Stimulated activated CD4-positive, alpha-beta T cell treated with anti-CD3 and anti-CD28 coated beads, Interleukin-4, amount 100 ng/mL, for 48 hours (primary cell): ENCODE results near the gene ABCC4.

Source experiments
- DNase-seq, 2 donors: peaks; one replicate each; pipeline ENCODE4 v3.0.0-alpha.2; 2020; ENCODE audit warnings: low read depth in 2 of 2

The ABCC4 gene

DNA sequence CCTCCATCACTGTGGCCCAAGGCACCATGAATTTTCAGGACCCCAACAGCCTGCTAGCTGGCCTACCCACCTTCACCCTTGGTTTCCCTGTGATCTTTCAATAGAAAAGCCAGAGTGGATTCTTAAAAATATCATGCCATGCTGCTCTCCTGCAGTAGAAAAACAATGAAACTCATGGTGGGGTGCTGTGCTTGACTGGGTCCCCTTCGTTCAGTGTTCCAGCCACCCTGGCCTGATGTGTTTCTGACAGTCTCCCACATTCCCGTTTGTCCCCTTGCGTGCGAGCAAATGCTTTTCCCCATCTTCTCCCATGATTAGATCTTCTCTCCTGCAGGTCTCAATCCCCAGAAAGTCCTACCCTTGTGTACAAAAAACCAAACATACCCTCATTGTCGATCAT, 43.2 kb downstream of the ABCC4 start:
- DNase-seq = no peak

DNA sequence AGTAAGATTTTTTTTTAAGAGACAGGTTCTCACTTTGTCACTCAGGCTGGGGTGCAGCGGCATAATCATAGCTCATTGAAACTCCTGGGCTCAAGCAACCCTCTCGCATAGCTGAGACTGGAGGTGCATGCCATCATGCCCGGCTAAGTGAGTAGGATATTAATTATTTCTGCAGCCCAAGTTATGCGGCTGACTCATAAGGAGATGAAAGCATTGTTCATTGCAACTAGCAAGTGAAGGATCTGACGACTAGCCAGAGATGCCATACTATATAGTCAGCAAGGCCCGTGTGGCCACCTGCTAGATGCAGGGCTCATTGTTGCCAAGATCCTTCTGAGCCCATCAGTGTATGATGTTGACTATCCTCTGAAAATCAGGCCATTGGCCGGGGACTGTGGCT, 45.2 kb downstream of the ABCC4 start:
- no peak for DNase-seq

GRCh38 chr13:95255072-95255732, 46.0 kb downstream of the ABCC4 start:
- DNase-seq = no peak

GRCh38 chr13:95254339-95254738, 46.9 kb downstream of the ABCC4 start:
- DNase-seq = no peak

GRCh38 chr13:95253033-95253432, 48.2 kb downstream of the ABCC4 start:
- DNase-seq = no peak

DNA sequence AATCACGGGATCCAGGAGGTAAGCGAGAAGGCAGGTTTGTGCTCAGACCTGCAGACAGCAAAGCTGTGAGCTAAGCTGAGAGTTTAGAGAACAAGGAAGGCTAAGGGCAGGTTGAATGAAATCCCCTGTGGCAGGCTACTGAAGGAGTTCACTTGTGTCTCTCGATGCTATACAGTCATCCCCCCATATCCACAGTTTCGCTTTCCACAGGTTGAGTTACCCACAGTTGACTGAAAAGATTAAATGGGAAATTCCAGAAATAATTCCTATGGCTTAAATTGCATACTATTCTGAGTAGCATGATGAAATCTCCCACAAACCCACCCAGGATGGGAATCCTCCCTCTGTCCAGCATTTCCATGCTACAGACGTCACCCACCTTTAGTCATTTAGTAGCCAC, 49.6 kb downstream of the ABCC4 start:
- DNase-seq = no peak

DNA sequence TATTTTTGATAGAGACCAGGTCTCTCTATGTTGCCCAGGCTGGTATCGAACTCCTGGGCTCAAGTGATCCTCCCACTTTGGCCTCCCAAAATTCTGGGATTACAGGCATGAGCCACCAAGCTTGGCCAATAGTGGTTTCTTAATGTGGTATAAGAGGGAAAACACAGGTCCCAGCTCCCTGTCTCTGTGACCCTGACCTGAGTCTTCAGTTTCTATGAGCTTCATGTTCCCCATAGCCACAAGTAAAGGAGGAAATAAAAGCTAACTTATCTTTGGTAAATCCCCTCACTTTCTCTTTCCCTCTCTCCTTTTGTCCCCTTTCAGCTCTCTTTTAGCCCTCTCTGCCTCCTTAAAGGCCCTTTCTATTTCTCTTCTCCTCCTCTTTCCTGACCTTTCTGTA, 50.3 kb downstream of the ABCC4 start:
- DNase-seq = no peak

GRCh38 chr13:95248953-95249352, 52.3 kb downstream of the ABCC4 start:
- DNase-seq = no peak

DNA sequence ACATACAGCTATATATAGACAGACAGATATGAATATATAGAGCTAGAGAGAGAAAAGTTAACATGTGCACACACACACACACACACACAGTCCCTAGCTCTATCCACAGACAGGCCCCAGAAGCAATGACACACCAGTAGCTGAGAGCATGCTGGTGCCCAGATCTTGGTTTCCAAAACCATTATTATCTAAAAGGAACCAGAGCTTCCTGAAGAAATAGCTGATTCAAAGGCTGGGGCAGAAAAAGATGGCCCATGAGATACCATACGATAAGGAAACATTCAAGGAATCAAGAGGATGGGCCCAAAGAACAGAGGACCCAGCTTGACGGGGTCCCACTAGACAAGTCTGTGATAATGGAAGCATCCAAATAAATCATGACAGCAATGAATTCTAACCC, 53.4 kb downstream of the ABCC4 start:
- DNase-seq = no peak

GRCh38 chr13:95247171-95247570, 54.1 kb downstream of the ABCC4 start:
- no peak for DNase-seq

GRCh38 chr13:95246292-95247082, 54.8 kb downstream of the ABCC4 start:
- DNase-seq = no peak

- DNase-seq = no peak
These were observed 56.2 kb downstream of the ABCC4 start for GRCh38 chr13:95245071-95245470.

DNA sequence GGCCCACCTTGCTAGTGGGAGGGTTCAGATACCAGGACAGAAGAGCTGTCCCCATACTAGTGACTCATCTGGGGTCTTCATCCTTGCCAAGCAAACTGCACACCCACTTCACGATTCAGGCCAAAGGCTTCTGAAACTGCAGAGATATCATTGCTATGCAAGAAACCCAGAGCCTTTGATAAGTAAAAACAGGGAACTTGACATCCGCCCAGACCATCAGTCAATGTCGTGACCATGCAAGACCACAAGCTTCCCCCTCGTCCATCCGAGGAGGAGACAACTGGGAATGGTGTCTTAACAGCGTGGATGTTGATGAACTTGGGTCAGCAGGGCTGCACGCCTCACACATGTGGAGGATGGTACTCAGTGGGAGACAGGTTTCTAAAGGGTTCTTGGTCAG, 58.0 kb downstream of the ABCC4 start:
- no peak for DNase-seq

GRCh38 chr13:95241321-95241720, 59.9 kb downstream of the ABCC4 start:
- no peak for DNase-seq

GRCh38 chr13:95239283-95239682, 62.0 kb downstream of the ABCC4 start:
- no peak for DNase-seq

GRCh38 chr13:95237310-95237870, 63.9 kb downstream of the ABCC4 start:
- no peak for DNase-seq

DNA sequence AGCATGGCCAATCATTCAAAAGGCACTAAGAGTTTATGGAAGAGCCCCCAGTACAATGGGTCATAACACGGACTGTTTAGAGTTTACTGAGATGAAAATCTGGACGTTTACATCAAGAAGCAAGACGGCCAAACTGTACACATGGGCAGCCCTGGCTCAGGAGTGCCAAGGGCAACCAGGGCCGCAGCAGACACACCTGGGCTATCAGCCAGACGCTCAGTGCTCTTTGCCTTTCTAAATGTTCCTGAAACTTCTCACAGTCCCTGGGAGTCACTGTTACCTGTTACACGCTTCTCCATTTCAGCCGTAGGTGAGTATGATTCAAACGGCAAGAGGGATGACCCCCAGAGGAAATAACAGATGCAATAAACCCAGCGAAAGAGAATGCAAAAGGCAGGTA, 64.5 kb downstream of the ABCC4 start:
- no peak for DNase-seq

DNA sequence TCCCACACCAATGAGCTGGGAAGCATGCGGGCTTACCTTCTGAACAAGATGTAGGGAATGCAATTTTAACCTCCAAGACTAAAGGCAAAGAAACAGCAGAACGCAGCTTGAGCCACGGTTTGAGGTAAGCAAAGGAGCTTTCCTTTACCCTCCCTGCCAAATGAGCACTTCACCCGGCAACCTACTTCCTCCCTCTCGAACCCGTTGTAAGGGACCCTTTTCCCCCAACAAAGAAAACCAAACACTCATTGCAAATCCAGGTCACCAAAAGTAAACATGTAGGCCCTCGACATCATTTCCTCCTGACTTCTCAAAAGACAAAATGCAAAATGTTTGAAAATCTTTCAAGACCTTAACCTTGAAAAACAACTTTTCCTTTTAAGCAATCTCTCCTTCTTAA, 65.3 kb downstream of the ABCC4 start:
- DNase-seq = no peak

DNA sequence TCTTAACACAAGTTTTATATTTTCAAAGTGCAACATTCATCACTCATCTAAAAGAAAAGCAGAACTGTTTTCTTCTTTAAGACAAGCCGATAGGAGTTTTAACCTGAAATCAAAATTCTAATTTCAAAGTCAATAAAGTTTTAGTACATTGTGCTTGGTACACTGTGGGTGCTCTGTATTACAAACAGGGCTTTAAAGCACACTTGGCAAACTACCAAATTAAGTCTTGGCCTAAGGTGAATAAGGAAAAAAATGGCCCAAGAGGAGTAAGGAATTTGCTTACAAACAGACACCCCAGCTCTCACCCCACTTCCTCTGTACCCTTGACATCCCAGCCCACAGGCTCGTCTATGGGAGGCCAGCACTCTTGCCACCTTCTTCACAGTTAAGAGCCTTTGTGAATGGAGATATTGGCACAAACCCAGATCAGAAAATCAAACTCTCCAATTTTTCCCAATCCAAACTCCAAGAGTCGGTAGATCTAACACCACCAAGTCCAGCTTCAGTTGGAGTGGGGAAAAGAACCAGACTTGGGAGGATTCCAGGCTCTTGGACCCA, 66.0 kb downstream of the ABCC4 start:
- no peak for DNase-seq

DNA sequence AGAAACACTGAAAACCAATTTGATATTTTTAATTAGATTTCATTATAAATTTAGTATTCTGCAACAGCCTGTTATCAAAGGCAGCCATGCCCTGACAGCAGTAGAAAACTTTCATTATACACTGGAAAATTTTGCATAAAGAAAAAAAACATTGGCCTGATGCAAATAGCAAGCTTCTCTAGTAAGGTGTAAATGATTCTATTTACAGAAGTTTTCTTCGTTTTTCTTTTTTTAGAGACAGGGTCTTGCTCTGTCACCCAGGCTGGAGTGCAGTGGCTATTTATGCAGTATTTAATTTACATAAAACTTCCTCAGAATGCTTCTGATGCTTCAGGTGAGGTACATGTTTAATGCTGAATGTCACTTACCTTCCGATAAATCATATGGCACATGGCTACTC, 67.0 kb downstream of the ABCC4 start:
- DNase-seq = no peak

GRCh38 chr13:95233026-95233635, 68.1 kb downstream of the ABCC4 start:
- no peak for DNase-seq

DNA sequence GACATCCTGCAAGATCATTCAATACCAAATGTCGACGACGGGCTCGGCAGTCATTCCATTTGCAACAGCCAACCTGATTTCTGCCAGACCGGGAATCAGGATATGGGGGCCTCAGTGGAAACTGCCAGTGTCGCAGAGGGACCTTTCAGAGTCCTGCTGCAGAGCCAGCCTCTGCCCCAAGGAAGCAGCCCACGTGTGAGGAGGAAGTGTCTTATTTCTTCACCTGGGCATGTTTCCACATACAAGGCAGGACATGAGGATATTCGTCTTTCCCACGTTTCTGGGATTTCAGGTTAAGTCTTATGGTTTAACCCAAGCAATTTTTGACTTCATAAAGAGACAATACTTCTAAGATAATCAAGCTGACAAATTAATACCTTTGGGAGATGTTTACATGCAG, 69.9 kb downstream of the ABCC4 start:
- DNase-seq = no peak

- DNase-seq = no peak
These were observed 71.4 kb downstream of the ABCC4 start for GRCh38 chr13:95229855-95230254.
